Ectodermal cell (in vitro differentiated cells): ENCODE measurements around the gene TNS1.

ENCODE experiments used
- H3K27ac ChIP-seq: 2 replicates; pipeline ENCODE4 v1.7.0; 2013; ENCODE audit warnings: mild to moderate bottlenecking, low read depth, low read length; ENCODE audit not compliant: insufficient read depth, poor library complexity, severe bottlenecking
- H3K27me3 ChIP-seq: 2 replicates; pipeline ENCODE4 v1.7.0; 2013; ENCODE audit warnings: mild to moderate bottlenecking, low read length; ENCODE audit not compliant: insufficient read depth, control insufficient read depth, poor library complexity, severe bottlenecking
- H3K36me3 ChIP-seq: one replicate; pipeline ENCODE4 v1.7.0; 2013; ENCODE audit warnings: low read length; ENCODE audit not compliant: control insufficient read depth, insufficient read depth
- H3K4me1 ChIP-seq: one replicate; pipeline ENCODE4 v1.7.0; 2013; ENCODE audit warnings: low read length; ENCODE audit not compliant: control insufficient read depth, insufficient read depth
- H3K4me3 ChIP-seq: 2 replicates; pipeline ENCODE4 v1.7.0; 2013; ENCODE audit warnings: low read depth, low read length, control low read depth; ENCODE audit not compliant: insufficient read depth
- H3K9me3 ChIP-seq: 2 replicates; pipeline ENCODE4 v1.7.0; 2013; ENCODE audit warnings: mild to moderate bottlenecking, low read length, moderate library complexity; ENCODE audit not compliant: control insufficient read depth
- WGBS, 2 experiments: methylation state at CpG; one replicate each; pipeline ENCODE4 v1.1.7; 2013; ENCODE audit warnings: missing lambda C conversion rate in 2 of 2; 5-methylcytosine and 5-hydroxymethylcytosine counted together

TNS1 gene

GRCh38 chr2:217903859-217904613 lies 98.8 kb downstream of the TNS1 start:
- WGBS, 2 experiments, result 77 to 79% methylated on average over 11 of the region's 11 CpGs

DNA sequence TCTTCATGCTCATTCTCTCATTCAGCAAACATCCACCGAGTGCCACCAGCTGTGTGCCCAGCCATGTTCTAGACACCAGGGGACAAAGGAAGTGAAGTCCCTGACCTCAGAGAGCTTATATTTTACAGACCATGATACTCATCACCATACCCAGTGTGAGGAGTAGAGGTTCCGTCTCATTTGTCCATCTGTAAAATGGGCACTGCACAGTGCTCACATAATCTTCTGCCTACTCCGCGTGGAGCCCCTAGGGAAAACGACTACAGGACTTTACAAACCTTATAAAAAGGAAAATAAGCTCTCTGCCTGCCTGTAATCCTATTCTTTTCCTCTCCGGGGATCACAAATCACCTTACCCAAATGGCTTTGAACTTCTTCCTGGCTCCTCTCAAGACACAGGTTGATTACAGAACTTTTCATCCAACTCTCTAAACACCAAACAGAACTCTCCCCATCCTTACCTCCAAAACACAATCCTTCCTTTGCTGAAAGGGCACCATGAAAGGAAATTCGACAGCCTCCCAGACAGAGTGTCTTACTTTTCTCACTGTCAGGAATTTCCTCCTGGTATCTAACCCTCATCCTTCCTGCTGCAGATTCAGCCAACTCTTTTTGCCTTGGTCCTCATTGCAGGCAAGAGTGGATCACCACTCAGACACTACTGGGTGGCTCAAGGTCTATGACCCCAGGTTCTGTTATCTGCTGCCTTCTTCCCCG lies 99.5 kb downstream of the TNS1 start:
- WGBS, 2 experiments, result 91% methylated on average over 8 of the region's 8 CpGs
- Histone ChIP-seq H3K36me3 (no peaks in the 10 kb centered on the region), H3K27ac (no peak overlapping the region), H3K4me3 (no peak overlapping the region), H3K9me3 (no peaks in the 10 kb centered on the region), H3K27me3 (no peaks in the 10 kb centered on the region), H3K4me1 (peaks cover 13% of the 10 kb centered on the region)

More at GRCh38 chr2:217903859-217904613, 98.8 kb downstream of the TNS1 start:
- H3K4me3 ChIP-seq, result no peak overlapping the region
- H3K36me3 ChIP-seq, result no peaks in the 10 kb centered on the region
- no peaks in the 10 kb centered on the region for H3K9me3 ChIP-seq
- no peaks in the 10 kb centered on the region for H3K27me3 ChIP-seq
- H3K4me1 ChIP-seq, result peaks cover 13% of the 10 kb centered on the region
- H3K27ac ChIP-seq, result no peak overlapping the region

GRCh38 chr2:217902379-217903141 lies 100.2 kb downstream of the TNS1 start:
- no peaks in the 10 kb centered on the region for H3K36me3 ChIP-seq
- WGBS, 2 experiments, result 89% methylated on average over 19 of the region's 19 CpGs
- peaks cover 13% of the 10 kb centered on the region for H3K4me1 ChIP-seq
- H3K27me3 ChIP-seq, result no peaks in the 10 kb centered on the region
- no peak overlapping the region for H3K27ac ChIP-seq
- H3K4me3 ChIP-seq, result no peak overlapping the region
- no peaks in the 10 kb centered on the region for H3K9me3 ChIP-seq

DNA sequence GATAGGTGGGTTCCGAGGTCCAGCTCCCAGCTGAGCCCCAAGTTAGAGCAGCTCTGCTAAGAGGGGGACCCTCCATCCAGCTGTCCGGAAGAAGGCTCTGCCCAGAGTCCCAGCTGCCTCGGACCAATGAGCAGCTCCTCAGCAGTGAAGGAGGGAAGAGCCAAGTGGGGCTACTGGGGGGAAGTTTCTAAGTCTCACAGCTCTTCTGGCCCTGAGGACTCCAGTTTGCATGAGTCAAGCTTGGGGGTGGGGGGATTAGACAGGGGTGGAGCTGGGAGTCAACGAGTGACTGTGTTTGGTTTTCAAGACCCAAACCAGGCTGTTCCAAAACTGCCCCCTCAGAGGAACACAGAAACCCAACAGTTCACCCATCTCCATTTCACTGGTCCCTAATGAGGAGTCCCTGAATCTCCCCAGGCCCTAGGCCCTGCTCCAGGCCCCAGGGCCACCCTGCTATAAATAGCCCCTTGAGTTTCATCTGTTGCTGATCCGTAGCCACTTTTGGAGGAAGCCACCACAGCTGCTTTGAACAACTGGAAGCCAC lies 100.9 kb downstream of the TNS1 start:
- no peak overlapping the region for H3K27ac ChIP-seq

DNA sequence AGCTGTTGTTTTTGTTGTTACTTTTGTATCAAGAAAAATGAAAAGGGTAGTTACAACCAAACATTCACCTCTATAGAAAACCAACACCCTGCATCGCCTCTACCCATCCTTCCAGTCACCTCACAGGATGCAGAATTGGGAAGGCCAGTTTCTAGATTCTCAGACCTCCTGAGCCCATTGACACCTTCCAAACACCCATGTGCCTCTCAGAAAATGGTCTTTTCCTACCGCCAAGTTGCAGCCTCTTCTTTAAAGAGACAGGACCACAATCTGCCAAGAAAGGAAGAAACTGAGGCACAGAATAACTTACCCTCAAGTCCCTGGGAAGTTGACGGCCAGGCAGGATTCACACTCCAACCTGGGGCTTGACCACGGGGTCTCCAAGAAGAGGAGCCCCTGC lies 101.4 kb downstream of the TNS1 start:
- H3K4me1 ChIP-seq, result peaks cover 13% of the 10 kb centered on the region
- no peaks in the 10 kb centered on the region for H3K9me3 ChIP-seq
- WGBS, 2 experiments, result 93 to 95% methylated on average over 4 of the region's 4 CpGs
- no peak overlapping the region for H3K4me3 ChIP-seq
- no peak overlapping the region for H3K27ac ChIP-seq
- no peaks in the 10 kb centered on the region for H3K27me3 ChIP-seq
- H3K36me3 ChIP-seq, result no peaks in the 10 kb centered on the region

More for the DNA sequence above, 100.9 kb downstream of the TNS1 start:
- WGBS, 2 experiments, result 85 to 87% methylated on average over 5 of the region's 5 CpGs
- Histone ChIP-seq H3K9me3 (no peaks in the 10 kb centered on the region), H3K4me1 (peaks cover 13% of the 10 kb centered on the region), H3K27me3 (no peaks in the 10 kb centered on the region), H3K36me3 (no peaks in the 10 kb centered on the region), H3K4me3 (no peak overlapping the region)

DNA sequence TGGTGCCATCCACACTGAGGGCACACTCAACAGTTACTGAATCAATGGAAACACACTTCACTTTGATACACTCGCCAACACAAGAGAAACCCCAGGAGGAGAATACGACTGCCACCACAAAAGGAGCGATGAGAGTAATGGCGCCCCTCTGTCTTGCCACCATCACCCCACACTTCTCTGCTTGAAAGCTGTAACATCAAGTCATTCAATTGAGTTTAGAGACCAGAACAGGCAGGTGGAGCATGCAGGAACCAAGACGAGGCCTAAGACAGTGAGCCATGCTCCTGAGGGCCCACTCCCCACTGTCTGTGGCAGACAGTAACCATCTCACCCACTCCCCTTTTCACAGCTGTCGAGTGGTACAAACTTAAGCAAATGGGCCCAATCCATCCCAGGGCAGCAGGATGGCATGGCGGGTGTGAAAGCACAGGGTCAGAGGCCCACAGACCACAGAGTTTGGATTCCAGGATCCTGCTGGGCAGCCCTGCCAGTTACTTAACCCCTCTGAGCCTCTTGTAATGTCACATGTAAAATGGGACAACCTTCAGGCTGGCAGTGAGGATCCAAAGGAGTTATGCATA lies 101.9 kb downstream of the TNS1 start:
- no peaks in the 10 kb centered on the region for H3K27me3 ChIP-seq
- WGBS, 2 experiments, result 92 to 93% methylated on average over 7 of the region's 7 CpGs
- H3K4me3 ChIP-seq, result no peak overlapping the region
- H3K9me3 ChIP-seq, result no peaks in the 10 kb centered on the region
- no peaks in the 10 kb centered on the region for H3K36me3 ChIP-seq
- no peak overlapping the region for H3K27ac ChIP-seq
- H3K4me1 ChIP-seq, result peaks cover 13% of the 10 kb centered on the region

DNA sequence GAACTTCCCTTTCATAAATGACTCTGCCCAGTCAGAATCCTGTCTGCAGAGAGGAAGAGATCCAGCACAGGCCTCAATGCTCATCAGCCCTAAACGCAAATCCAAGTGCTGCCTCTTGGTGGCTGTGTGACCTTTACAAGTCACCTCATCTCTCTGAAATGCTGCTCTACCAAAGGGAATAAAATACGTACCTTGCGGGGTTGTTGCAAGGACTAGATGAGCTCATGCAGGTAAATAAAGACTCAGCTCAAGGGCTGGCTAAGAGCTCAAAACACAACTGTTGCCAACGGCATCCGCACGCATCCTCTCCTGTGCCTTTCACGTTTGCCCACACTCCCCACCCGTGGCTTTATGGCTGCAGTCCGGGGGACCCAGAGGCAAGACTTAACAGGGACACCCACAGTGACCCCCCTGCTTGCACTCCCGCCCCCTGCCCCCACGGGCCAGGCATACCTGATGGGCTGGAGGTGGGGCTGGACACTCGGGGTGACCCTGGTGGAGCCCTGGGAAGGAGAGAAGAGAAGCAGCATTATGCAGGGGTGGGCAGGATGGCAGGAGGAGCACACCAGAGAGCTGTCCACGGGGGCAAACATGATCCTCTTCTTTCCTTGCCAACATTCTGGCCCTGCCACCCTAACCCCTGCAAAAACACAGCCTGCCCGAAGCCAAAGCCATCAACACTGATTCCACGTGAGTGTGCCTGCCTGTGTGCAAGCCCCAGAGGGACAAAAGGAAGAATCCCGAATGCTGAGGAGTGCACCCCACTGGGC lies 102.6 kb downstream of the TNS1 start:
- WGBS, 2 experiments, result 88 to 89% methylated on average over 16 of the region's 16 CpGs
- H3K27ac ChIP-seq, result no peak overlapping the region
- H3K4me3 ChIP-seq, result no peak overlapping the region
- peaks cover 13% of the 10 kb centered on the region for H3K4me1 ChIP-seq
- H3K27me3 ChIP-seq, result no peaks in the 10 kb centered on the region
- H3K36me3 ChIP-seq, result no peaks in the 10 kb centered on the region
- H3K9me3 ChIP-seq, result no peaks in the 10 kb centered on the region

GRCh38 chr2:217899231-217900009 lies 103.4 kb downstream of the TNS1 start:
- H3K4me1 ChIP-seq, result peaks cover 13% of the 10 kb centered on the region
- H3K27me3 ChIP-seq, result no peaks in the 10 kb centered on the region
- H3K9me3 ChIP-seq, result no peaks in the 10 kb centered on the region
- no peaks in the 10 kb centered on the region for H3K36me3 ChIP-seq
- 50 to 53% methylated on average over 11 of the region's 11 CpGs for WGBS, 2 experiments
- no peak overlapping the region for H3K27ac ChIP-seq
- H3K4me3 ChIP-seq, result no peak overlapping the region
